GM18520 (cell line): ENCODE results near the gene RNU1-3.
"Not testable (repeated sequence)": the region's sequence is repeated elsewhere in the genome, so short reads cannot be mapped to it uniquely, and the experiment has no call there.

Experiments
- ATAC-seq: cut with Tn5 transposase; IDR thresholded peaks from one replicate; pipeline ENCODE4 v1.9.1; 2021; ENCODE audit not compliant: unreplicated experiment

The RNU1-3 gene

GRCh38 chr1:16694308-16694702 is 27.6 kb upstream of the RNU1-3 start:
- not testable (repeated sequence) for ATAC-seq

GRCh38 chr1:16693449-16694307 is 26.9 kb upstream of the RNU1-3 start:
- not testable (repeated sequence) for ATAC-seq

GRCh38 chr1:16692717-16693448 is 26.1 kb upstream of the RNU1-3 start:
- not testable (repeated sequence) for ATAC-seq

- ATAC-seq: not testable (repeated sequence)
Measured at GRCh38 chr1:16692283-16692682, 25.5 kb upstream of the RNU1-3 start.

GRCh38 chr1:16690971-16691682 is 24.4 kb upstream of the RNU1-3 start:
- ATAC-seq: not testable (repeated sequence)

- not testable (repeated sequence) for ATAC-seq
Measured at GRCh38 chr1:16687132-16687800, 20.5 kb upstream of the RNU1-3 start.

GRCh38 chr1:16685445-16686371 is 19.0 kb upstream of the RNU1-3 start:
- not testable (repeated sequence) for ATAC-seq

GRCh38 chr1:16684738-16685337 is 18.1 kb upstream of the RNU1-3 start:
- ATAC-seq: not testable (repeated sequence)

- not testable (repeated sequence) for ATAC-seq
Measured at GRCh38 chr1:16684152-16684551, 17.4 kb upstream of the RNU1-3 start.

GRCh38 chr1:16682803-16683202 is 16.1 kb upstream of the RNU1-3 start:
- ATAC-seq: not testable (repeated sequence)

- not testable (repeated sequence) for ATAC-seq
Measured at GRCh38 chr1:16680366-16680765, 13.6 kb upstream of the RNU1-3 start.

- no peak for ATAC-seq
Measured at GRCh38 chr1:16677552-16678431, 11.0 kb upstream of the RNU1-3 start.

GRCh38 chr1:16676661-16677523 is 10.1 kb upstream of the RNU1-3 start:
- ATAC-seq: not testable (repeated sequence)

- not testable (repeated sequence) for ATAC-seq
Measured at GRCh38 chr1:16675118-16675510, 8.4 kb upstream of the RNU1-3 start.

- ATAC-seq: not testable (repeated sequence)
Measured at GRCh38 chr1:16673976-16674375, 7.2 kb upstream of the RNU1-3 start.

- ATAC-seq: not testable (repeated sequence)
Measured at GRCh38 chr1:16665836-16666235, 912 bp downstream of the RNU1-3 start.

GRCh38 chr1:16658234-16658633 is 8.5 kb downstream of the RNU1-3 start:
- not testable (repeated sequence) for ATAC-seq
